ENCODE data around the gene TAF11L2. TPM values are rescaled to one million over a fixed set of nuclear protein-coding genes. Genes with fewer than 3 reads are reported as not detected.
"Not testable (repeated sequence)": the region's sequence is repeated elsewhere in the genome, so short reads cannot be mapped to it uniquely, and the experiment has no call there.

Gene TAF11L2
- total RNA-seq, 6 experiments from 2014 or later, result not detected

DNA sequence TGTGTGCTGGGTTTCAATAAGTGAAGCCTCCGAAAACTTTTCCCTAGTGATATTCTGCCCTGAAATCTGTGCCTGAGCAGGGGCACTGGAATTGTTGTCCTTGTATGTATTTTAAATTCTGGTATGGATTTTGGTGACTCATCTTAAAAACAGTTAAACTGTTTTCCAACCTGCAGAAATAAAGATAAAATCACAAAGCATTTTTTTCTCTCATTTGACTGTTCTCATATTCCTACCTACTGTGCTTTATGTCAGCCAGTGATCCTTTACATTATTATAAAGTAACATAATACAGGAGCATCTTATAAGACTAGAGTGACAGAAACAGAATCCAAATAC lies 10.9 kb upstream of the TAF11L2 start:
- no peak overlapping the region for H3K27ac Mint-ChIP-seq
- H3K27me3 Mint-ChIP-seq (ENCODE audit: insufficient read depth), result peaks cover 13% of the 10 kb centered on the region
- no peaks in the 10 kb centered on the region for H3K9me3 Mint-ChIP-seq
- no peak for DNase-seq
- TF ChIP-seq, protein P1, sequence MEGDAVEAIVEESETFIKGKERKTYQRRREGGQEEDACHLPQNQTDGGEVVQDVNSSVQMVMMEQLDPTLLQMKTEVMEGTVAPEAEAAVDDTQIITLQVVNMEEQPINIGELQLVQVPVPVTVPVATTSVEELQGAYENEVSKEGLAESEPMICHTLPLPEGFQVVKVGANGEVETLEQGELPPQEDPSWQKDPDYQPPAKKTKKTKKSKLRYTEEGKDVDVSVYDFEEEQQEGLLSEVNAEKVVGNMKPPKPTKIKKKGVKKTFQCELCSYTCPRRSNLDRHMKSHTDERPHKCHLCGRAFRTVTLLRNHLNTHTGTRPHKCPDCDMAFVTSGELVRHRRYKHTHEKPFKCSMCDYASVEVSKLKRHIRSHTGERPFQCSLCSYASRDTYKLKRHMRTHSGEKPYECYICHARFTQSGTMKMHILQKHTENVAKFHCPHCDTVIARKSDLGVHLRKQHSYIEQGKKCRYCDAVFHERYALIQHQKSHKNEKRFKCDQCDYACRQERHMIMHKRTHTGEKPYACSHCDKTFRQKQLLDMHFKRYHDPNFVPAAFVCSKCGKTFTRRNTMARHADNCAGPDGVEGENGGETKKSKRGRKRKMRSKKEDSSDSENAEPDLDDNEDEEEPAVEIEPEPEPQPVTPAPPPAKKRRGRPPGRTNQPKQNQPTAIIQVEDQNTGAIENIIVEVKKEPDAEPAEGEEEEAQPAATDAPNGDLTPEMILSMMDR (IDR thresholded peaks at IDR 0.05), result no peak
- H3K4me1 Mint-ChIP-seq (ENCODE audit: low read depth), result no peaks in the 10 kb centered on the region
- no peaks in the 10 kb centered on the region for H3K36me3 Mint-ChIP-seq (ENCODE audit: low read depth)
- no peak overlapping the region for H3K4me3 Mint-ChIP-seq

DNA sequence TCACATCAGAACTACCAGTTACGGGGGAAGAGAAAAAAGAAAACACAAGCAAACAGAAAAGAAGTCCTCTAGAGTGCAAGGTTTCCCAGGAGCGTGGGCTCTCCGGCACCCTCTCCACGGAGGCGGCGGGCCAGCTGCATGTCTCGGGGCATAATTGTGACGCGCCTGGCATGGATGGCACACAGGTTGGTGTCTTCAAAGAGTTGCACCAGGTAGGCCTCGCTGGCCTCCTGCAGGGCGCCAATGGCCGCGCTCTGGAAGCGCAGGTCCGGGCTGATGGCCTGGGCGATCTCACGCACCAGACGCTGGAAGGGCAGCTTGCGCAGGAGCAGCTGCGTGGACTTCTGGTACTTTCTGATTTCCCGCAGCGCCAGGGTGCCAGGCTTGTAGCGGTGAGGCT lies 6.8 kb upstream of the TAF11L2 start:
- H3K4me1 Mint-ChIP-seq (ENCODE audit: low read depth); H3K4me3 Mint-ChIP-seq; H3K9me3 Mint-ChIP-seq; H3K36me3 Mint-ChIP-seq (ENCODE audit: low read depth); DNase-seq; H3K27ac Mint-ChIP-seq: not testable (repeated sequence)
- peaks cover 17% of the 10 kb centered on the region for H3K27me3 Mint-ChIP-seq (ENCODE audit: insufficient read depth)

DNA sequence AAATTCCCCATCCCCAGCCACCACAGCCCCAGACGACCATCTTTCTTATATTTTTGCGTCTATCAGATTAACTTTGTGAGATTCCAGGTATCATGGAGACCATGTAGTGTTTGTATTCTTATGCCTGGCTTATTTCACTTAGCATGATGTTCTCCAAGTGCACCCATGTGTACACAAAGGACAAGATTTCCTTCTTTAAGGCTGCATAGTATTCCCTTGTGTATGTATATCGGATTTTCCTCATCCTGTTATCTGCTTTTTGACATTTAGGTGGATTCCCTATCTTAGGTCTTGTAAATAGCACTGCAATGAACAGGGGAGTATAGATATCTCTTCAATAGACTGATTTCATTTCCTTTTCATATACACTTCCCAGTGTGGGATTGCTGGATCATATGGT lies 5.3 kb upstream of the TAF11L2 start:
- Mint-ChIP-seq H3K9me3 (no peaks in the 10 kb centered on the region), H3K27ac (no peak overlapping the region), H3K4me1 (ENCODE audit: low read depth) (no peaks in the 10 kb centered on the region), H3K36me3 (ENCODE audit: low read depth) (no peaks in the 10 kb centered on the region), H3K4me3 (no peak overlapping the region), H3K27me3 (ENCODE audit: insufficient read depth) (peaks cover 18% of the 10 kb centered on the region)
- DNase-seq, result no peak
- TF ChIP-seq, protein P1 (IDR thresholded peaks at IDR 0.05), result no peak

DNA sequence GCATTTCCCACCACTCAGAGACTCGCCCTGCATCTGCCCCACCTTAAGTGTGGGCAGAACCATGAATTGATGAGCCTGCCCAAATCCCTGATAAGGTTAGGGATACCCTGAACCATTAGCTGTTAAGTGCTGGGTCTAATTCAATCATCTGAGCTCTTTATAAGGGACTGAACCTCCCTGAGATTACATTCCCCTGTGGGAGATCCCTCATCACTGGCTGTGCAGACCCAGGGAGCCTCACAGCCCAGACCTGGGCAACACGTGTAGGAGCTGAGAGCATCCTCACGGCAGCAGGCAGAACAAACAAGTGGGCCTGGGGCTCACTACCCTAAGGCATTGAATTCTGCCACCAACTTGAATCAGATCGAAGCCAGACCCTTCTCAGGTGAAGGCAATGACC lies 585 bp upstream of the TAF11L2 start:
- Mint-ChIP-seq H3K27me3 (ENCODE audit: insufficient read depth) (peaks cover 16% of the 10 kb centered on the region), H3K4me1 (ENCODE audit: low read depth) (no peaks in the 10 kb centered on the region)

DNA sequence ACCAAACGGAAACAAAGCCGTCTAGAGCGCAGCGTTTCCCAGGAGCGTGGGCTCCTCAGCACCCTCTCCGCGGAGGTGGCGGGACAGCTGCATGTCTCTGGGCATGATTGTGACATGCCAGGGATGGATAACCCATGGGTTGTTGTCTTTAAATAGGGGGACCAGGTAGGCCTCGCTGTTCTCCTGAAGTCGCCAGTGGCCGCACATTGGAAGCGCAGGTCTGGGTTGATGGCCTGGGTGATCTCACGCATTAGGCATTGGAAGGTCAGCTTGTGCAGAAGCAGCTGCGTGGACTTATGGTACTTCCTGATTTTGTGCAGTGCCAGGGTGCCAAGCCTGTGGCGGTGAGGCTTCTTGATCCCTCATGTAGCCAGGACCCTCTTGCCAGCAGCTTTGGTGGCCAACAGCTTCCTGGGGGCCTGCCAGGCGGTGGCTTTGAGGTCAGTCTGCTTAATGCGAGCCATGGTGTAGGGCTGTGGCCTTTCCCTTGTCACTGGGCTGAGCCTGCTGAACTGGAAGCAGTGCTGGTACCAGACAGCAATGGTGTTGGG lies 13.8 kb downstream of the TAF11L2 start:
- H3K36me3 Mint-ChIP-seq (ENCODE audit: low read depth), result no peaks in the 10 kb centered on the region
- H3K27ac Mint-ChIP-seq, result no peak overlapping the region
- no peak overlapping the region for H3K4me3 Mint-ChIP-seq
- H3K27me3 Mint-ChIP-seq (ENCODE audit: insufficient read depth), result peaks cover 8% of the 10 kb centered on the region
- no peaks in the 10 kb centered on the region for H3K4me1 Mint-ChIP-seq (ENCODE audit: low read depth)
- no peak for DNase-seq
- TF ChIP-seq, protein P1 (IDR thresholded peaks at IDR 0.05), result no peak
- no peaks in the 10 kb centered on the region for H3K9me3 Mint-ChIP-seq

More for the DNA sequence above, 585 bp upstream of the TAF11L2 start:
- no peak overlapping the region for H3K27ac Mint-ChIP-seq
- H3K36me3 Mint-ChIP-seq (ENCODE audit: low read depth), result no peaks in the 10 kb centered on the region
- H3K4me3 Mint-ChIP-seq, result no peak overlapping the region
- TF ChIP-seq, protein P1 (IDR thresholded peaks at IDR 0.05), result no peak
- DNase-seq, result no peak
- H3K9me3 Mint-ChIP-seq, result no peaks in the 10 kb centered on the region

DNA sequence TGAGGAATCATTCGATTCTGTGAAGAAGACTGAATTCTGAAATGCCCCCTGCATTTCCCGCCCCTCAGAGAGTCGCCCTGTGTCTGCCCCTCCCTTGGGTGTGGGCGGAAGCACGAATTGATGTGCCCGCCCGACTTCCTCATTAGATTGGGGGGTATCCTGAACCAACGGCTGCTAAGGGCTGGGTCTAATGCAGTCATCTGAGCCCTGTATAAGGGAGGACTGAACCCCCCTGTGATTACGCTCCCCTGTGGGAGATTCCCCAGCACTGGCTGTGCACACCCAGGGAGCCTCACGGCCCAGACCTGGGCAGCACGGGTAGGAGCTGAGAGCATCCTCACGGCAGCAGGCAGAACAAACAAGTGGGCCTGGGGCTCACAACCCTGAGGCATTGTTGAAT lies 19.5 kb downstream of the TAF11L2 start:
- not testable (repeated sequence) for H3K4me3 Mint-ChIP-seq; H3K27me3 Mint-ChIP-seq (ENCODE audit: insufficient read depth); H3K9me3 Mint-ChIP-seq; H3K27ac Mint-ChIP-seq; H3K4me1 Mint-ChIP-seq (ENCODE audit: low read depth); H3K36me3 Mint-ChIP-seq (ENCODE audit: low read depth); DNase-seq

DNA sequence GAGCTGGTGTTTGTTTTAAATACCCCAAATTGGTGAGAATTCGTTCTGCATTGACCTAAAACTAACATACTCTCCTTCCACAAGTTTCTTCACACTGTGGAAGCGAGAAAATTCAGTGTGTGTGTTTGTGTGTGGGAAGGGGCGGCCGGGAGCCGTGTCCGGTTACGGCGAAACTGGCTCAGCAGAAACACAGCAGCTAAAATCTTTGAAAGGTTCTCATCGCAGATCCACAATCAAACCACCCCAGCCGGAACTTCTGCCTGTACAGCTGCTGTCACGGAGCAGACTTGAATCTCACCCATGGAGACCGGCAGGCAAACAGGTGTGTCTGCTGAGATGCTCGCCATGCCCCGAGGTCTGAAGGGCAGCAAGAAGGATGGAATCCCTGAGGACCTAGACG lies 20.0 kb downstream of the TAF11L2 start, which contains the start of gene TAF11L3:
TSS of gene TAF11L3 (plus strand) at position 301 of the 400 bp plus-strand sequence.
- not testable (repeated sequence) for H3K4me3 Mint-ChIP-seq; H3K27ac Mint-ChIP-seq; H3K36me3 Mint-ChIP-seq (ENCODE audit: low read depth); H3K4me1 Mint-ChIP-seq (ENCODE audit: low read depth); DNase-seq; H3K27me3 Mint-ChIP-seq (ENCODE audit: insufficient read depth); H3K9me3 Mint-ChIP-seq

DNA sequence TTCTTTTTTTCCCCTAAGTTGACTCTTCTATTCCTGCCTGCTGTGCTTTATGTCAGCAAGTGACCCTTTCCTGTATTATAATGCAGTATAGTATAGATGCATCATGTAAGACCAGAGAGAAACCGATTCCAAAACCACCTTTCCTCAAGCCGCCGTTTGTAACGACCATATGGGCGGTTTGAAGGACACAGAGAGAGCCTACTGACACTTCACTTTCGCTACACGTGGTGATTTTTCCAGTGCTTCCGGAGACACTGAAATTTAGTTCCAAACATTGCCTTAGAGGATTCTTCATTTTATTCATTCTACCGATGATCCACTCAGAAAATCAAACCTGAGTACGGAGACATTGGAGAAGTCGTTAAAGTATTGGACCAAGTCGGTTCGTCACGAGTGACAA lies 21.5 kb downstream of the TAF11L2 start:
- H3K9me3 Mint-ChIP-seq; H3K36me3 Mint-ChIP-seq (ENCODE audit: low read depth); H3K4me1 Mint-ChIP-seq (ENCODE audit: low read depth); H3K27ac Mint-ChIP-seq; H3K27me3 Mint-ChIP-seq (ENCODE audit: insufficient read depth); DNase-seq; H3K4me3 Mint-ChIP-seq: not testable (repeated sequence)

DNA sequence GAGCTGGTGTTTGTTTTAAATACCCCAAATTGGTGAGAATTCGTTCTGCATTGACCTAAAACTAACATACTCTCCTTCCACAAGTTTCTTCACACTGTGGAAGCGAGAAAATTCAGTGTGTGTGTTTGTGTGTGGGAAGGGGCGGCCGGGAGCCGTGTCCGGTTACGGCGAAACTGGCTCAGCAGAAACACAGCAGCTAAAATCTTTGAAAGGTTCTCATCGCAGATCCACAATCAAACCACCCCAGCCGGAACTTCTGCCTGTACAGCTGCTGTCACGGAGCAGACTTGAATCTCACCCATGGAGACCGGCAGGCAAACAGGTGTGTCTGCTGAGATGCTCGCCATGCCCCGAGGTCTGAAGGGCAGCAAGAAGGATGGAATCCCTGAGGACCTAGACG lies 23.5 kb downstream of the TAF11L2 start, which contains the start of gene TAF11L4:
TSS of gene TAF11L4 (plus strand) at position 301 of the 400 bp plus-strand sequence.
- H3K4me3 Mint-ChIP-seq; H3K27ac Mint-ChIP-seq; DNase-seq; H3K4me1 Mint-ChIP-seq (ENCODE audit: low read depth); H3K27me3 Mint-ChIP-seq (ENCODE audit: insufficient read depth); H3K9me3 Mint-ChIP-seq; H3K36me3 Mint-ChIP-seq (ENCODE audit: low read depth): not testable (repeated sequence)

DNA sequence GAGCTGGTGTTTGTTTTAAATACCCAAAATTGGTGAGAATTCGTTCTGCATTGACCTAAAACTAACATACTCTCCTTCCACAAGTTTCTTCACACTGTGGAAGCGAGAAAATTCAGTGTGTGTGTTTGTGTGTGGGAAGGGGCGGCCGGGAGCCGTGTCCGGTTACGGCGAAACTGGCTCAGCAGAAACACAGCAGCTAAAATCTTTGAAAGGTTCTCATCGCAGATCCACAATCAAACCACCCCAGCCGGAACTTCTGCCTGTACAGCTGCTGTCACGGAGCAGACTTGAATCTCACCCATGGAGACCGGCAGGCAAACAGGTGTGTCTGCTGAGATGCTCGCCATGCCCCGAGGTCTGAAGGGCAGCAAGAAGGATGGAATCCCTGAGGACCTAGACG lies 26.9 kb downstream of the TAF11L2 start, which contains the start of gene TAF11L5:
TSS of gene TAF11L5 (plus strand) at position 301 of the 400 bp plus-strand sequence.
- not testable (repeated sequence) for DNase-seq; H3K4me3 Mint-ChIP-seq; H3K36me3 Mint-ChIP-seq (ENCODE audit: low read depth); H3K9me3 Mint-ChIP-seq; H3K27me3 Mint-ChIP-seq (ENCODE audit: insufficient read depth); H3K27ac Mint-ChIP-seq; H3K4me1 Mint-ChIP-seq (ENCODE audit: low read depth)

Measured in HFFc6 (cell line).